PC-9 (cell line): ENCODE results near the gene NUP62CL. TPM values are rescaled to one million over a fixed set of nuclear protein-coding genes. Genes with fewer than 3 reads are reported as not detected.
A peak's percentile ranks its signal among the peaks of the same experiment; 100 is the strongest.

ENCODE experiments used
- BruUV-seq: library from RNA; stranded (reverse); fragments of 400-500 nt; replicated peaks from 2 replicates; lab custom pipeline; 2021; lab: Mats Ljungman, UMichigan
- CTCF ChIA-PET: fragments of 300-600 bp; sonication (Branson Sonifier 250); formaldehyde crosslinking; loops from one replicate; lab custom pipeline; 2022; ENCODE audit warnings: antibody characterized with exemption; lab: Charles Lee
- POLR2A ChIA-PET: fragments of 300-600 bp; sonication (Branson Sonifier 250); formaldehyde crosslinking; loops from one replicate; lab custom pipeline; 2022; ENCODE audit warnings: antibody characterized with exemption; ENCODE audit not compliant: unreplicated experiment; lab: Charles Lee
- DNase-seq, 2 experiments: peaks; one replicate each; pipeline versions ENCODE4 v3.0.0 to v3.0.0-alpha.2; 2015 to 2022; ENCODE audit warnings: mixed read lengths in 1 of 2
- H2AFZ ChIP-seq: fragments of 200-600 bp; sonication (generic); 2 replicates; pipeline ENCODE4 v1.8.1; 2017; ENCODE audit warnings: antibody characterized with exemption
- H3F3A ChIP-seq: fragments of 200-600 bp; sonication (generic); 2 replicates; pipeline ENCODE4 v1.8.1; 2017; ENCODE audit warnings: antibody characterized with exemption, mild to moderate bottlenecking, low read depth; ENCODE audit not compliant: insufficient read depth
- H3K27ac ChIP-seq: fragments of 200-600 bp; sonication (generic); 2 replicates; pipeline ENCODE4 v1.6.1; 2016; ENCODE audit warnings: mixed run types
- H3K27me3 ChIP-seq: fragments of 200-600 bp; sonication (generic); 2 replicates; pipeline ENCODE4 v1.6.1; 2016; ENCODE audit warnings: low read depth, mixed run types; ENCODE audit not compliant: insufficient read depth
- H3K36me3 ChIP-seq: fragments of 200-600 bp; sonication (generic); 2 replicates; pipeline ENCODE4 v1.6.1; 2016; ENCODE audit warnings: low read depth, mixed run types
- H3K4me1 ChIP-seq: fragments of 200-600 bp; sonication (generic); replicated peaks from 2 replicates; pipeline ENCODE4 v1.6.1; 2016; ENCODE audit warnings: mixed run types; ENCODE audit not compliant: insufficient read depth
- H3K4me2 ChIP-seq: fragments of 200-600 bp; sonication (generic); 2 replicates; pipeline ENCODE4 v1.6.1; 2017; ENCODE audit warnings: mixed run types
- H3K4me3 ChIP-seq: fragments of 200-600 bp; sonication (generic); 2 replicates; pipeline ENCODE4 v1.6.1; 2016; ENCODE audit warnings: mixed run types
- H3K79me2 ChIP-seq: fragments of 200-600 bp; sonication (generic); 2 replicates; pipeline ENCODE4 v1.6.1; 2017; ENCODE audit warnings: low read depth, mixed run types
- H3K9me2 ChIP-seq: fragments of 200-600 bp; sonication (generic); 2 replicates; pipeline ENCODE4 v1.8.1; 2017; ENCODE audit warnings: mild to moderate bottlenecking; ENCODE audit not compliant: insufficient read depth
- H3K9me3 ChIP-seq: fragments of 200-600 bp; sonication (generic); 2 replicates; pipeline ENCODE4 v1.8.1; 2016; ENCODE audit warnings: low read depth; ENCODE audit not compliant: insufficient read depth
- H4K20me1 ChIP-seq: fragments of 200-600 bp; sonication (generic); 2 replicates; pipeline ENCODE4 v1.8.1; 2017; ENCODE audit not compliant: insufficient read depth
- EZH2 ChIP-seq: fragments of 200-600 bp; sonication (generic); IDR thresholded peaks from 2 replicates; pipeline ENCODE4 v1.8.0; 2017; ENCODE audit warnings: antibody characterized with exemption, low read depth
- intact Hi-C: fragments of 100-400 bp; cut with micrococcal nuclease; formaldehyde crosslinking; loops from one replicate; pipeline ENCODE4 v1.10.0; 2022; ENCODE audit not compliant: unreplicated experiment
- total RNA-seq: library from RNA; stranded (reverse); gene quantifications from 2 replicates; pipeline ENCODE4 v1.2.3, GENCODE V29; 2021
- TF ChIP-seq, protein P1 (sequence below): fragments of 200-600 bp; sonication (generic); conservative IDR thresholded peaks from 2 replicates; pipeline ENCODE4 v1.6.1; 2017; ENCODE audit warnings: mixed run types, antibody characterized with exemption, mild to moderate bottlenecking, moderate library complexity

The NUP62CL gene
- total RNA-seq, 1 experiment from 2014 or later: 20.9 TPM

DNA sequence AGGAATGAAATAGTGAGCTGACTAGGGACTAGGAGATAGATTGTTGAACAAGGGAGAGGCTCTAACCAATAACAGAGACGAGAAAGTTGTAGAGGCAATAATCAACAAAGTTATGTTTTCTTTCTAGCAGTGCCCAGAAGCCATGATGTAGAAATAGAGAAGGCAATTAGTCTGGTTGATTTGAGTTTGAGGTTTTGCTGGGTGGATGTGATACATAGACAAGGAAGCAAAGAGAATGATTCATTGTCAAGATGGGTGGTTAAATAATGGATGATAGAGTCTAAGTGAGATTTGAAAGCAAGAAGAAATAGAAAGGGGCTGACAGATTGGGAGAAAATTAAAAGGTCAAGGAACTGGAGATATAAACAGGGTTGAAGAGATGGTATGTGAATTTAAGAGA is 98.8 kb downstream of the NUP62CL start:
- H3K4me2 ChIP-seq: no peak overlapping the region
- 0 out of 2 replicates have a peak, but pooled peaks cover 5% of the 10 kb centered on the region for H4K20me1 ChIP-seq
- no peaks in the 10 kb centered on the region for H3K4me1 ChIP-seq
- TF ChIP-seq, protein P1, sequence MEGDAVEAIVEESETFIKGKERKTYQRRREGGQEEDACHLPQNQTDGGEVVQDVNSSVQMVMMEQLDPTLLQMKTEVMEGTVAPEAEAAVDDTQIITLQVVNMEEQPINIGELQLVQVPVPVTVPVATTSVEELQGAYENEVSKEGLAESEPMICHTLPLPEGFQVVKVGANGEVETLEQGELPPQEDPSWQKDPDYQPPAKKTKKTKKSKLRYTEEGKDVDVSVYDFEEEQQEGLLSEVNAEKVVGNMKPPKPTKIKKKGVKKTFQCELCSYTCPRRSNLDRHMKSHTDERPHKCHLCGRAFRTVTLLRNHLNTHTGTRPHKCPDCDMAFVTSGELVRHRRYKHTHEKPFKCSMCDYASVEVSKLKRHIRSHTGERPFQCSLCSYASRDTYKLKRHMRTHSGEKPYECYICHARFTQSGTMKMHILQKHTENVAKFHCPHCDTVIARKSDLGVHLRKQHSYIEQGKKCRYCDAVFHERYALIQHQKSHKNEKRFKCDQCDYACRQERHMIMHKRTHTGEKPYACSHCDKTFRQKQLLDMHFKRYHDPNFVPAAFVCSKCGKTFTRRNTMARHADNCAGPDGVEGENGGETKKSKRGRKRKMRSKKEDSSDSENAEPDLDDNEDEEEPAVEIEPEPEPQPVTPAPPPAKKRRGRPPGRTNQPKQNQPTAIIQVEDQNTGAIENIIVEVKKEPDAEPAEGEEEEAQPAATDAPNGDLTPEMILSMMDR: no peak
- TF ChIP-seq EZH2: no peak
- no peak overlapping the region for H3K4me3 ChIP-seq
- peaks cover 34% of the 10 kb centered on the region for H3K36me3 ChIP-seq
- no peak overlapping the region for H3K27ac ChIP-seq
- no peaks in the 10 kb centered on the region for H3K27me3 ChIP-seq
- BruUV-seq: no TSS peak
- intact Hi-C loops: loop anchor here (10.0 kb wide), 1 partner anchor 967 kb away; no protein-coding TSS in a partner anchor
- DNase-seq: no peak
- 0 out of 2 replicates have a peak, but pooled peaks cover 3% of the 10 kb centered on the region for H3K79me2 ChIP-seq
- H2AFZ ChIP-seq: no peak overlapping the region
- H3K9me2 ChIP-seq: no peaks in the 10 kb centered on the region
- no peaks in the 10 kb centered on the region for H3K9me3 ChIP-seq
- ChIA-PET CTCF (no interaction called here), POLR2A (interaction anchor here (0.7 kb wide), 1 partner anchor 464 kb away, joined by 4 read pairs; no protein-coding TSS in a partner anchor)
- H3F3A ChIP-seq: no peaks in the 10 kb centered on the region

DNA sequence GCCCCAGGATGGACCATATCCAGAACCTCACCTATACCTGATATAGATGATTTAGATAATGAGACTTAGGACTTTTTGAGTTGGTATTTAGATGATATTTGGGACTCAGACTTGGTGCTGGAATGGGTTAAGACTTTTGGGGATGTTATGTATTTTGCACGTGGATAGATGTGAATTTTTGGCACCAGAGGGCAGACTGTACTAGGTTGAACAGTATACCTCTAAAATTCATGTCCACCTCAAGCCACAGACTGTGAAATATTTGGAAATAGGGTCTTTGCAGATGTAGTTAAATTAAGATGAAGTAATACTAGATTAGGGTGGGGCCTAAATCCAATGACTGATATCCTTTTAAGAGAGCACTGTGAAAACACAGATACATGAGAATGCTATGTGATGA is 103.3 kb downstream of the NUP62CL start:
- no peaks in the 10 kb centered on the region for H3K79me2 ChIP-seq
- no peak overlapping the region for H2AFZ ChIP-seq
- ChIA-PET CTCF (no interaction called here), POLR2A (interaction anchor here (0.6 kb wide), 1 partner anchor 526 kb away, joined by 3 read pairs; no protein-coding TSS in a partner anchor)
- H3K27me3 ChIP-seq: no peaks in the 10 kb centered on the region
- no peak for DNase-seq
- no peak overlapping the region for H3K4me2 ChIP-seq
- H3K36me3 ChIP-seq: 0 out of 2 replicates have a peak, but pooled peaks cover 12% of the 10 kb centered on the region
- H3K4me3 ChIP-seq: no peak overlapping the region
- no TSS peak for BruUV-seq
- intact Hi-C loops: loop anchor here (5.0 to 10.0 kb wide), 2 partner anchors 324 to 972 kb away; no protein-coding TSS in a partner anchor
- H3F3A ChIP-seq: no peaks in the 10 kb centered on the region
- H3K4me1 ChIP-seq: no peaks in the 10 kb centered on the region
- no peaks in the 10 kb centered on the region for H3K9me2 ChIP-seq
- no peaks in the 10 kb centered on the region for H4K20me1 ChIP-seq
- no peak for TF ChIP-seq EZH2
- TF ChIP-seq, protein P1: peak; percentile 64
- H3K9me3 ChIP-seq: no peaks in the 10 kb centered on the region
- H3K27ac ChIP-seq: no peak overlapping the region

DNA sequence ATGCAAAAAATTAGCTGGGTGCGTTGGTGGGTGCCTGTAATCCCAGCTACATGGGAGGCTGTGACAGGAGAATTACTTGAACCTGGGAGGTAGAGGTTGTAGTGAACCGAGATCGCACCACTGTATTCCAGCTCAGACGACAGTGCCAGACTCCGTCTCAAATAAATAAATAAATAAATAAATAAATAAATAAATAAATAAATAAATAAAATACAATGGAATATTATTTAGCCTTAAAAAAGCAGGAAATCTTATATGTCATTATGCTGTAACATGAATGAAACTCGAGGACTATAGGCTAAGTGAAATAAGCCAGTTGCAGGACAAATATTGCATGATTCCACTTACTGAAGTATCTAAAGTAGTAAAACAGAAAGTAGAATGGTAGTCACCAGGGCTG is 130.1 kb downstream of the NUP62CL start:
- Histone ChIP-seq H2AFZ (no peak overlapping the region), H3K9me2 (no peaks in the 10 kb centered on the region), H3K9me3 (no peaks in the 10 kb centered on the region), H3K27me3 (no peaks in the 10 kb centered on the region), H3K4me3 (no peak overlapping the region), H3F3A (peaks cover 11% of the 10 kb centered on the region), H4K20me1 (no peaks in the 10 kb centered on the region), H3K79me2 (peaks cover 5% of the 10 kb centered on the region; the same call in 1 of the 2 replicates), H3K4me1 (no peaks in the 10 kb centered on the region), H3K4me2 (no peak overlapping the region), H3K27ac (no peak overlapping the region), H3K36me3 (peaks cover 18% of the 10 kb centered on the region; the same call in 1 of the 2 replicates)
- intact Hi-C loops: loop anchor here (1.0 kb wide), 1 partner anchor 31 kb away; no protein-coding TSS in a partner anchor
- no TSS peak for BruUV-seq
- TF ChIP-seq, protein P1: no peak
- TF ChIP-seq EZH2: no peak
- ChIA-PET CTCF (no interaction called here), POLR2A (interaction anchor here (0.5 kb wide), 1 partner anchor 31 kb away, joined by 7 read pairs; no protein-coding TSS in a partner anchor)
- DNase-seq: no peak

Other genes starting within 250 kb of the NUP62CL start
- gene MORC4, start 206.2 kb downstream of the NUP62CL start, total RNA-seq: 10.8 and 11.1 TPM in 2 replicates
- 31.2 and 31.5 TPM in 2 replicates for gene RBM41, start 87.6 kb downstream of the NUP62CL start, total RNA-seq
- gene DNAAF6, start 178 bp upstream of the NUP62CL start, total RNA-seq: not detected in 2 replicates
- 0.20 and 0.23 TPM in 2 replicates for gene FRMPD3, start 243.2 kb upstream of the NUP62CL start, total RNA-seq